C4-2B (cell line): ENCODE measurements around the gene NFKB1.

Experiments
- CTCF ChIP-seq: fragments of 450-650 bp; conservative IDR thresholded peaks from 2 replicates; pipeline ENCODE4 v1.5.1; 2017; ENCODE audit warnings: mild to moderate bottlenecking
- ZFX ChIP-seq: fragments of 450-650 bp; IDR thresholded peaks from 2 replicates; pipeline ENCODE4 v1.6.1; 2017

GRCh38 chr4:102599886-102600285, 98.7 kb downstream of the NFKB1 start:
- TF ChIP-seq CTCF = no peak
- TF ChIP-seq ZFX = no peak
